Astrocyte of the spinal cord (primary cell): Measurements from ENCODE around the gene ARSB.

Experiments used
- DNase-seq: peaks from one replicate; pipeline ENCODE4 v3.0.0; 2011; ENCODE audit warnings: low read depth, low spot score
- H3K4me3 ChIP-seq: 2 replicates; pipeline ENCODE4 v1.5.1; 2011; ENCODE audit warnings: low read depth, mild to moderate bottlenecking, low read length, moderate library complexity
- CTCF ChIP-seq: IDR thresholded peaks from 2 replicates; pipeline ENCODE4 v1.5.1; 2012; ENCODE audit warnings: low read depth, mild to moderate bottlenecking, low read length, inconsistent platforms
- in situ Hi-C: cut with HindIII; loops from 2 replicates; pipeline ENCODE4 v1.10.0; 2017; ENCODE audit warnings: low sequenced_read_pairs

ARSB gene

GRCh38 chr5:78793907-78794662 is 191.0 kb downstream of the ARSB start:
- no peak overlapping the region for H3K4me3 ChIP-seq
- TF ChIP-seq CTCF: no peak
- in situ Hi-C loops: no loop called here
- no peak for DNase-seq

GRCh38 chr5:78792345-78793055 is 192.6 kb downstream of the ARSB start:
- no peak for DNase-seq
- in situ Hi-C loops: no loop called here
- H3K4me3 ChIP-seq: no peak overlapping the region
- TF ChIP-seq CTCF: no peak

GRCh38 chr5:78791501-78792100 is 193.5 kb downstream of the ARSB start:
- TF ChIP-seq CTCF: no peak
- no peak for DNase-seq
- in situ Hi-C loops: no loop called here
- no peak overlapping the region for H3K4me3 ChIP-seq

- TF ChIP-seq CTCF: no peak
- no peak for DNase-seq
- H3K4me3 ChIP-seq: no peak overlapping the region
- in situ Hi-C loops: no loop called here
These were observed 197.3 kb downstream of the ARSB start for GRCh38 chr5:78787783-78788182.

GRCh38 chr5:78785454-78785853 is 199.7 kb downstream of the ARSB start:
- DNase-seq: no peak
- TF ChIP-seq CTCF: no peak
- in situ Hi-C loops: no loop called here
- no peak overlapping the region for H3K4me3 ChIP-seq

GRCh38 chr5:78783434-78784130 is 201.5 kb downstream of the ARSB start:
- no peak for TF ChIP-seq CTCF
- in situ Hi-C loops: no loop called here
- no peak for DNase-seq
- H3K4me3 ChIP-seq: no peak overlapping the region
